A673 (cell line): ENCODE results near the gene TUBB3. TPM values are rescaled to one million over a fixed set of nuclear protein-coding genes. Genes with fewer than 3 reads are reported as not detected.

ENCODE experiments used
- BruUV-seq: library from RNA; stranded (reverse); fragments of 400-500 nt; replicated peaks from 2 replicates; lab custom pipeline; 2021; lab: Mats Ljungman, UMichigan
- CTCF ChIA-PET: fragments of 300-600 bp; sonication (Branson Sonifier 250); formaldehyde crosslinking; loops from one replicate; lab custom pipeline; 2022; ENCODE audit warnings: antibody characterized with exemption; lab: Charles Lee
- POLR2A ChIA-PET: fragments of 300-600 bp; sonication (Branson Sonifier 250); formaldehyde crosslinking; loops from one replicate; lab custom pipeline; 2022; ENCODE audit warnings: antibody characterized with exemption; ENCODE audit not compliant: low non-redundant PET; lab: Charles Lee
- DNase-seq: peaks from one replicate; pipeline ENCODE4 v3.0.0-alpha.2; 2015; ENCODE audit warnings: low spot score
- H3K27ac ChIP-seq: fragments of 200-600 bp; sonication (generic); 2 replicates; pipeline ENCODE4 v1.5.1; 2016; ENCODE audit warnings: mixed run types, low read depth, mild to moderate bottlenecking, mixed read lengths, antibody characterized with exemption, low read length; ENCODE audit not compliant: poor library complexity, severe bottlenecking
- H3K27me3 ChIP-seq: fragments of 200-600 bp; sonication (generic); replicated peaks from 2 replicates; pipeline ENCODE4 v1.6.1; 2017; ENCODE audit warnings: mixed run types, low read depth, mild to moderate bottlenecking, mixed read lengths, antibody characterized with exemption, low read length; ENCODE audit not compliant: insufficient read depth, poor library complexity
- H3K36me3 ChIP-seq: fragments of 200-600 bp; sonication (generic); 2 replicates; pipeline ENCODE4 v1.6.1; 2016; ENCODE audit warnings: mixed run types, mild to moderate bottlenecking, mixed read lengths, antibody characterized with exemption, low read length; ENCODE audit not compliant: insufficient read depth, poor library complexity, severe bottlenecking
- H3K4me1 ChIP-seq: fragments of 200-600 bp; sonication (generic); 2 replicates; pipeline ENCODE4 v1.6.1; 2017; ENCODE audit warnings: mixed run types, mild to moderate bottlenecking, mixed read lengths, antibody characterized with exemption, low read length; ENCODE audit not compliant: insufficient read depth, poor library complexity, severe bottlenecking
- H3K4me3 ChIP-seq: fragments of 200-600 bp; sonication (generic); 2 replicates; pipeline ENCODE4 v1.5.1; 2016; ENCODE audit warnings: low read depth, mixed run types, mild to moderate bottlenecking, mixed read lengths, low read length; ENCODE audit not compliant: poor library complexity, severe bottlenecking
- H3K9me3 ChIP-seq: fragments of 200-600 bp; sonication (generic); 2 replicates; pipeline ENCODE4 v1.6.1; 2016; ENCODE audit warnings: mixed run types, low read depth, mild to moderate bottlenecking, mixed read lengths, antibody characterized with exemption, low read length; ENCODE audit not compliant: poor library complexity, severe bottlenecking
- CTCF ChIP-seq: fragments of 300-800, 200-600 bp; sonication (generic); conservative IDR thresholded peaks from 2 replicates; pipeline ENCODE4 v1.5.1; 2017; ENCODE audit warnings: low read depth, mild to moderate bottlenecking, antibody characterized with exemption, low read length, moderate library complexity, mixed read lengths
- EZH2 ChIP-seq: fragments of 200-600 bp; sonication (generic); IDR thresholded peaks from 2 replicates; pipeline ENCODE4 v1.6.1; 2017; ENCODE audit warnings: borderline replicate concordance, low read depth, mild to moderate bottlenecking, mixed read lengths, antibody characterized with exemption, low read length; ENCODE audit not compliant: poor library complexity, severe bottlenecking
- intact Hi-C: fragments of 100-400 bp; cut with micrococcal nuclease; formaldehyde crosslinking; loops from one replicate; pipeline ENCODE4 v1.10.0; 2022; ENCODE audit not compliant: unreplicated experiment
- total RNA-seq: library from RNA; stranded (reverse); gene quantifications from 2 replicates; pipeline ENCODE4 v1.2.3, GENCODE V29; 2021

TUBB3 gene
- total RNA-seq, 1 experiment from 2014 or later: 297 TPM

- no TSS peak for BruUV-seq
- Histone ChIP-seq H3K9me3 (peaks cover 7% of the 10 kb centered on the region), H3K27ac (no peak overlapping the region), H3K4me1 (peaks cover 5% of the 10 kb centered on the region), H3K27me3 (no peaks in the 10 kb centered on the region), H3K36me3 (peaks cover 61% of the 10 kb centered on the region), H3K4me3 (no peak overlapping the region)
- no peak for DNase-seq
- ChIA-PET POLR2A (no interaction called here), CTCF (no interaction called here)
- intact Hi-C loops: no loop called here
- TF ChIP-seq CTCF: no peak
- TF ChIP-seq EZH2: no peak
Measured at GRCh38 chr16:89906140-89907025, 16.8 kb upstream of the TUBB3 start.

DNA sequence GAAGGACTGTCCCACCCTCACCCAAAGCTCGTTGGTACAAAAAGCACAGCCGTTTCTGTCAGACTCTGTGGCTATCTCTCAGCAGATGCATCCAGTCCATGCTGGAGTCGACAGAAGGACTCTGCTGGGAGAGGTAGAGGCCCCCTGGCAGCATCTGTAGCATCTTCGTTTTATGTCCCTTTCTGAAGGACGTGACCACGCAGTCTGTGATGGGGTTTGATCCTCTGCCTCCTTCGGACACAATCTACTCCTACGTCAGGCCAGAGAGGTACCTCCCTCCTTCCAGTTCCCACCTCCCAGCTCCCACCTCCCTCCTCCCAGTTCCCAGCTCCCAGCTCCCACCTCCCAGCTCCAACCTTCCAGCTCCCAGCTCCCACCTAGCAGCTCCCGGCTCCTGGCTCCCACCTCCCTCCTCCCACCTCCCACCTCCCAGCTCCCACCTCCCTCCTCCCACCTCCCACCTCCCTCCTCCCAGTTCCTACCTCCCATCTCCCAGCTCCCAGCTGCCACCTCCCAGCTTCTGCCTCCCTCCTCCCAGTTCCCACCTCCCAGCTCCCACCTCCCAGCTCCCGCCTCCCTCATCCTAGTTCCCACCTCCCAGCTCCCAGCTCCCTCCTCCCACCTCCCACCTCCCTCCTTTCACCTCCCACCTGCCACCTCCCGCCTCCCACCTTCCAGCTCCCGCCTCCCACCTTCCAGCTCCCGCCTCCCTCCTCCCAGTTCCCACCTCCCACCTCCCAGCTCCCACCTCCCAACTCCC, 15.9 kb upstream of the TUBB3 start:
- intact Hi-C loops: no loop called here
- DNase-seq: no peak
- Histone ChIP-seq H3K36me3 (peaks cover 61% of the 10 kb centered on the region), H3K4me1 (peaks cover 5% of the 10 kb centered on the region), H3K27ac (no peak overlapping the region), H3K4me3 (no peak overlapping the region), H3K9me3 (peaks cover 7% of the 10 kb centered on the region), H3K27me3 (no peaks in the 10 kb centered on the region)
- POLR2A ChIA-PET: no interaction called here
- CTCF ChIA-PET: no interaction called here
- TF ChIP-seq CTCF: no peak
- TF ChIP-seq EZH2: no peak
- no TSS peak for BruUV-seq

- Histone ChIP-seq H3K27me3 (no peaks in the 10 kb centered on the region), H3K27ac (no peak overlapping the region), H3K4me1 (peaks cover 5% of the 10 kb centered on the region), H3K36me3 (peaks cover 64% of the 10 kb centered on the region), H3K4me3 (no peak overlapping the region), H3K9me3 (peaks cover 7% of the 10 kb centered on the region)
- intact Hi-C loops: no loop called here
- POLR2A ChIA-PET: no interaction called here
- DNase-seq: no peak
- CTCF ChIA-PET: interaction anchor here (0.6 kb wide), 1 partner anchor 128 kb away, joined by 3 read pairs; no protein-coding TSS in a partner anchor
- TF ChIP-seq CTCF (no peak), EZH2 (no peak)
- no TSS peak for BruUV-seq
Measured at GRCh38 chr16:89908236-89908635, 14.9 kb upstream of the TUBB3 start.
